ENCODE measurements around the gene STX3. TPM values are rescaled to one million over a fixed set of nuclear protein-coding genes. Genes with fewer than 3 reads are reported as not detected.

STX3 gene
- total and polyA plus RNA-seq, 2 of the 13 experiments (the other 11 are each of a cell fraction or from before 2014, with no cell fraction given), result 16.5 to 24.0 TPM

- TF ChIP-seq NFE2 (CRISPR knock-in tag; IDR thresholded peaks at IDR 0.05) (no peak), RBAK (CRISPR knock-in tag; IDR thresholded peaks at IDR 0.05) (0 out of 2 replicates have a peak, but pooled peaks have one; percentile 33), HNRNPUL1 (IDR thresholded peaks at IDR 0.05; ENCODE audit: low read depth, low read length) (no peak), ZNF720 (CRISPR knock-in tag; IDR thresholded peaks at IDR 0.05) (no peak), ZNF550 (CRISPR knock-in tag; IDR thresholded peaks at IDR 0.05; ENCODE audit: borderline replicate concordance) (no peak), BHLHE40 (IDR thresholded peaks at IDR 0.05; ENCODE audit: low read length) (no peak), WIZ (CRISPR knock-in tag; IDR thresholded peaks at IDR 0.05) (no peak), SP140L (CRISPR knock-in tag; IDR thresholded peaks at IDR 0.05; ENCODE audit: borderline replicate concordance) (no peak), CCDC6 (CRISPR knock-in tag; IDR thresholded peaks at IDR 0.05) (no peak), ZBTB8A (CRISPR knock-in tag; IDR thresholded peaks at IDR 0.05; ENCODE audit: borderline replicate concordance, low read depth) (no peak), IRF2 (CRISPR knock-in tag; IDR thresholded peaks at IDR 0.05) (peak; percentile 62; the same call in 1 of the 2 replicates), RCOR2 (CRISPR knock-in tag; IDR thresholded peaks at IDR 0.05) (no peak), MTA3 (CRISPR knock-in tag; IDR thresholded peaks at IDR 0.05) (no peak), KMT2A (CRISPR knock-in tag; IDR thresholded peaks at IDR 0.05) (peak; percentile 64; the same call in 1 of the 2 replicates), HMG20A (CRISPR knock-in tag; IDR thresholded peaks at IDR 0.05; ENCODE audit: borderline replicate concordance) (0 out of 2 replicates have a peak, but pooled peaks have one; percentile 10), ZNF678 (CRISPR knock-in tag; IDR thresholded peaks at IDR 0.05) (no peak), GFI1 (CRISPR knock-in tag; IDR thresholded peaks at IDR 0.05; ENCODE audit: borderline replicate concordance) (0 out of 2 replicates have a peak, but pooled peaks have one; percentile 28), RNF2 (conservative IDR thresholded peaks at IDR 0.05; ENCODE audit: low read depth) (no peak), ZFY (CRISPR knock-in tag; IDR thresholded peaks at IDR 0.05) (peak; percentile 30; the same call in 1 of the 2 replicates), MXD1 (CRISPR knock-in tag; IDR thresholded peaks at IDR 0.05) (0 out of 2 replicates have a peak, but pooled peaks have one; percentile 58), SOX13 (IDR thresholded peaks at IDR 0.05) (no peak), SOX13 (CRISPR knock-in tag; conservative IDR thresholded peaks at IDR 0.05 in 1 of 2, IDR thresholded peaks at IDR 0.05 in 1 of 2) (no peak; a peak in 1 of 4 replicates)
Observed at GRCh38 chr11:59753650-59754493, 1.3 kb upstream of the STX3 start (continued).
